ENCODE measurements around the gene ZBTB20.

ZBTB20 gene

DNA sequence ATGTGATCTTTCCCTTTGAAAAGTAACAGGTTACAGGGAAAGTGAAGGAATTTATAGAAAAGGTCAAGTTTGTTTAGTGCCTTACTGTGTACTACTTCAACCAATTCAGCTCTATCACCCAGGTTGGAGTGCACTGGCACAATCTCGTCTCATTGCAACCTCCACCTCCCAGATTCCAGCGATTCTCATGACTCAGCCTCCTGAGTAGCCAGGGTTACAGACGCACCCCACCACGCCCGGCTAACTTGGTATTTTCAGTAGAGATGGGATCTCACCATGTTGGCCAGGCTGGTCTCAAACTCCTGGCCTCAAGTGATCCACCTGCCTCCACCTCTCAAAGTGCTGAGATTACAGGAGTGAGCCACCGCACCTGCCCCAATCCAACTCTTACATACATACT, 279.7 kb downstream of the ZBTB20 start:
- no peak for DNase-seq

- DNase-seq = no peak
Observed at GRCh38 chr3:114866430-114866829, 280.7 kb downstream of the ZBTB20 start.

DNA sequence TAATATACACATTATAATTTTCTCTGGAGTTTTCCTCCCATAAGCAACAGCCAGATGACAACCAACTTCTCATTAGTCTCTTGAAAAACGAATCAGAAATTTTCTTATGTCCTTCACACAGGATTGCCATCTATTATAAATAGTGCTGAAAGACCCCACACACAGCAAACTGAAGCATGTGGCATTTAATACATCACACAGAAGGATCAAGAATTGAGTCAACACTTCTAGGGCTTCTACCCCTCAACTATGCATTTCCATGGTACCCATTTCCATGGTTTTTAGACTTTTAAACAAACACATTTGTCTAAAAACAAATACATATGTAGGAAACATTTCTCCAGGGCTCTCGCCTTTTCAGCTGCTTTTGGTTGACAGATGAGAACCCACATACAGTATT, 282.1 kb downstream of the ZBTB20 start:
- no peak for DNase-seq

- no peak for DNase-seq
Observed at GRCh38 chr3:114863848-114864247, 283.2 kb downstream of the ZBTB20 start.

DNA sequence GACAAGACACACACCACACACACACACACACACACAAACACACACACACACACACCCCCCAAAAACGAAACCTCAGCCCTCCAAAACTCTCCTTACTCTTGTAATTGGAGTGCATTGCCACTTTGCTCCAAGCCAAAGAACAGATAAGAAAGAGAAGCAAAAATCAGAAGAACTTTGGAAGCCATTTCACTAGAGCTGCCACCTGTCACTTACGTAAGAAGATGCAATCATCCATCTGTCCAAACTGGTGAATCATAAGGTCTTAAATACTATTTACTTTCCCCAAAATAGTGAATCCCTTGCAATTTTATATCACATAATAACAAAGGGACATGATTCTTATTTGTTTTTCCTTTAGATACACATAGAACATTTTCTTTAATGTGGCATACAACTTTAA, 285.4 kb downstream of the ZBTB20 start:
- no peak for DNase-seq

DNA sequence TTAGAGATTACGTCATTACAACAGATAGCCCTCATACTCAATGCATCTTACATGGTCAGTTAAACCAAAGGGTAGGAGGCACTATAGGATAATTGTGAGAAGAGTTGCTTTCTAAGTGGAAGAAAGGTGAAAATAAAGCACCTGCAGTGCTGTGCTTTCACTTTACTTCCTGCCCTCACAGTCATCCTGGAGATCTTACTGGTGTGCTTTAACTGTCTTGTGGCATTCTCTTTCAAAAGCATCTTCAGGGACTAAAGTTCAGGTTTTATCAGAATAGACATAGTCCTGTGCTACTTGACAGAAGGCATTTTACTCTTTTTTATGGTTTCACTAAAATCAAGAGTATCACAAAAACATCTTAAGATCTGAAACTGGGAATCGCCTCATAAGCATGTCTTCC, 286.6 kb downstream of the ZBTB20 start:
- no peak for DNase-seq

GRCh38 chr3:114858329-114858728, 288.8 kb downstream of the ZBTB20 start:
- no peak for DNase-seq

- DNase-seq = no peak
Observed at GRCh38 chr3:114857299-114857701, 289.8 kb downstream of the ZBTB20 start.

DNA sequence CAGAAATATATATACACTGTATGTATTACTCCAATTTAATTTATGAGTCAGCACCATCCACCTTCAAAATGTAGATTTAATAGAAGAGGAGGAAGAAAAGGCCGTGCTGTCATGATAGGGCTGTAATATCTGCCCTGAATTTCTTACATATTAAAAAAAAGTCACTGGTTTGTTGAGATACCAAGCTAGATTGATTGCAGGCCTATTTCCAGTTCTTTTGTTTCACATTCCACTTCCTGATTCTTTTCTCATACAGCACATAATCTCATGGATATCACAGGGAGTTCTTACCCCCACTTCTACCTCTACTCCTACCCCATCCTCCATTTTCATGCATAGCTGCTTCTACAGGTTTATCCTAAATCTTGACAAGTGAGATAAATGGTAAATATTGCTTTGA, 290.3 kb downstream of the ZBTB20 start:
- no peak for DNase-seq

DNA sequence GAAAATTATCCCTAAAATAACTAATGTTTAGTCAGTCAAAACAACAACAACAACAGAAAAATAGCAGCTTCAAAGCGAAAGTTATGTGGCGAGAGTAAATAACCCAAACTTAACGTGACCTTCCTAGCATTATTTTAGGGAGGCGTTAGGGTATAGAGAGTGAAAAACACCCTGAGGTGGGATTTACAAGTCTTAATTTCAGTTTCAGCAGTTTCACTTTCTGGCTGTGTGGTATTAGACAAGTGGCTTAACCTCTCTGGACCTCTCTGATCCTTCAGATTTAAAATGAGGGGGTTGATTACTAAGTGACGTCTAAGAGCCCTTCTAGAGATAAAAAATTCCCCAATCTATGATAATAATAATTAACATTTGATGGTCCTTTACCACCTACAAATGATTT, 291.2 kb downstream of the ZBTB20 start:
- no peak for DNase-seq

GRCh38 chr3:114852966-114853365, 294.1 kb downstream of the ZBTB20 start:
- DNase-seq = no peak

DNA sequence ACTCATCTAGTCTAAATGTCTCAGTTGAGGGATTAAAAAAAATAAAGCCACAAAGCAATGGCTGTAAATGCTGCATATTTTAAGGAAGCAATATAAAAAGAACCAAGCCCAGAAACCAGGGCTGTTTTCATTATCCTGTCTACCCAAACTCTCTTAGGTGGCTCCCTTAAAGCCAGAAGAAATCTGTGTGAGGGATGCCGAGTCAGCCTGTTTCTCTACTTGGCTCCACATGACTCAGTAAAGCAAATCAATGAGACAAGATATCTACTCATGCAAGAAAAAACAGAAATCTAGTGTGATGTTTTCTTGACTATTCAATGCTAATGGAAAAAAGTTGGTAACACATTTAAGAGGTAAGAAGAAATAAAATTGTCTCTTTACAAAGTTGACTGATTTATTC, 296.2 kb downstream of the ZBTB20 start:
- no peak for DNase-seq

DNA sequence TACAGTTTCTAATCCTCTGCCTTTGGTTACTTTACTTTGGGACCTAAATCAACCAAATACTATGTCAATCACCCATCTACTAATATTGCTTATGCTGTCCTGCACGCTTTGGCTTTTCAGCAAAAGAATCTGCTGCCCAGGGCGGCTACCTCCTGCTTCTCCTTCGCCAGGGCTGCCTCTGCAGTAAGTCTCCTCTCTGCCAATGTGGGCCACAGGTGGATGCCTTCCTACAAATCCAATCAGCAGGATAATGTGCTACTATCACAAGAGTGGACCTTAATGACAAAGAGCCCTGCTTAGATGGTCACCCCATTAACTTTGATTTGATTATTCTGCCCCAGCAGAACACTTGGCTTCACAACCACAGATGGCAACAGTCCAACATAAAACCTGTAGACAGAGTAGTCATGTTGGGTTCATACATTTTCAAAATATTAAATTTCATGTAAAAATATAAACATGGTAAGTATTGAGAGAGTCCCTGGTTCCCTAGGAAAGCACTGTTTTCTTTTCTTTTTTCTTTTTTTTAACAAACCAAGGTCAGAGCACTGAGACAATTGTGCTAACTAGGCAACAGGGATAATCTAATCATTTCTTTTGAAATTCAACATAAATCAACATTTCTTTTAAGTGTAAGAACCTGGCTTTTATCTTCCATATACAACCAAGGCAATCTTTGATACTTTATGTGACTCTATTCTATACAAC, 298.3 kb downstream of the ZBTB20 start:
- DNase-seq = no peak

DNA sequence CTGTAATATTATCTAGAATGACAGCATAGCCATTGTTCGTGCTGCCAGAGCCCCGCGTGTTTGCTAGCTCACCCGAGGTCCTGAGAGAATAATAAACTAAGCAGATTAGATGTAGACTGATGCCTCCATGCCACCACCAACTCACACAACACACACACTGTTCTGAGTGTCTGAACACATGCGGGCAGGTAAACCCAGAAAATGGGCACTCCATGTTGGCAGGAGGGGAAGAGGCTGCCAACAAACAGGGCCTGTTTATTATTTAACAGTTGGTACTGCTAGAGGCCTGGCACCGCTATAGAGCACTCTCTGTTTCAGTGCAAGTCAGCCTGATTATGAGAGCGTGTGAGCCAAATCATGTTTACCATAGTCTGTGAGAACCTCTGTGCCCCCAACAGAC, 299.0 kb downstream of the ZBTB20 start:
- DNase-seq = no peak

DNA sequence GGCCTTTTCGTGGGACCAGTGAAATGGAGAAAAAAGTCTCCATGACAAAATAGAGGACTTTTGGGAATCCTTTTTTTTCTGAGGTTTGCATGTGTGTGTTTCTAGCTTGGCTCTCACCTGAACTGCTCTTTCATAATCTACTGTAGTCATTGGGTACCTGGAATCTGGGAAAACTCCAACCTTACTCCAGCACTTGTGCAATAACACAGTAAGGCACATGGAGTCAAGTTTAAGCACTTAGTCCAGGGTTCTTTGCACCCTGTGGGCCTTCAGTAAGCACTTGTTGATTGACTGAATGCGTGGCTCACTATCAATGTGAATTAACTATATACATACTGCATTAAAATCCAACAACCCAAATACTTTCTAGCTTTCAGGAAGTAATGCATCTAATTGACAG, 299.5 kb downstream of the ZBTB20 start:
- DNase-seq = no peak

DNA sequence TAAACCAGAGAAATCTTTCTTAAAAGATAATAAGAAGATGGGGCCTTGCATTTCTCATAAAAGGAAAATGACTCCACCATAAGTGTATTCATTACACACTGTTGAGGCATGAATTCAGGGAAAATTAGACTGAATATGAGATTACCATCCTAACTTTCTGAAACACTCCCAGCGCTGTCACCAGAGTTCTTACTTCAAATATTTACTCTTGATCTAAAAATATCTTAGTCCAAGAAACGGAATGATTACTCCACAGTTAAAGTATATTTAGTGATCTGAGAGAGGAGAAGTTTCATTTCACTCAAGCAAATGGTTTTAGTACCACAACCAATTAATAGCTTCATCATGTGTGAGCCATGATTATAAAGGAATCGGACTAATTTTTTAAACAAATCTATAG, 300.3 kb downstream of the ZBTB20 start:
- no peak for DNase-seq

GRCh38 chr3:114846252-114846651, 300.8 kb downstream of the ZBTB20 start:
- DNase-seq = no peak

- DNase-seq = no peak
Observed at GRCh38 chr3:114841515-114841914, 305.6 kb downstream of the ZBTB20 start.

DNA sequence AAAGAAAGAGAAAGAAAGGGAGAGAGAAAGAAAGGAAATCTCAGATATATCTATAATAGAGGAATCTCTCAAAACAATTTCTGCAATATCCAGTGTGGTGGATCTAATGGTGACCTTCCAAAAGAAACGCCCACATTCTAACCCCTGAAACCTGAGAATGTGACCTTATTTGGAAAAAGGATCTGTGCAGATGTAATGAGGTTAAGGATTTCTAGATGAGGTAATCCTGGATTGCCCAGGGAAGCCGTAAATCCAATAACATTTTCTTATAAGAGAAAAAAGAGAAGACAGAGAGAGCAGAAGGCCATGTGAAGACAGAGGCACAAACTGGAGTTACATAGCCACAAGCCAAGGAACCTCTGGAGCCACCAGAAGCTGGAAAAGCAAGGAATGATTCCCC, 307.6 kb downstream of the ZBTB20 start:
- DNase-seq = no peak

DNA sequence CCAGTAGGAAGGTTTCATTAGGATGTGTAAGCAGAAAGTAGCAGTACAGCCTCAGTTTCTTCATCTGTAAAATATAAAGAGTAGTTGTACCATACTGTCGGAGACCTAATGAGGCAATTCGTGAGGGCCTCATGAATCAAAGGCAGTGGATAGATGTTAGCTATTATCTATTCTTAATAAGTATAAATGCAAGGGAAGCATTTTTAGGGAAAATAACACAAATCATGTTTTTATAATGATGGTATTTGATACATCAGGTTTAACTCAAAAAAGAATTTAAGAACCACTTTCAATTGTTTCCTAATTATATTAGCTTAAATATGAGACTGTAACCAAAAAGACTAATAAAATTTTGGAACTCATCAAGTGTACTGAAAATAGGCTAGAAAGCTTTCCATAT, 309.1 kb downstream of the ZBTB20 start:
- DNase-seq = no peak

- DNase-seq = no peak
Observed at GRCh38 chr3:114834175-114834940, 312.7 kb downstream of the ZBTB20 start.

- DNase-seq = no peak
Observed at GRCh38 chr3:114831861-114832260, 315.2 kb downstream of the ZBTB20 start.

DNA sequence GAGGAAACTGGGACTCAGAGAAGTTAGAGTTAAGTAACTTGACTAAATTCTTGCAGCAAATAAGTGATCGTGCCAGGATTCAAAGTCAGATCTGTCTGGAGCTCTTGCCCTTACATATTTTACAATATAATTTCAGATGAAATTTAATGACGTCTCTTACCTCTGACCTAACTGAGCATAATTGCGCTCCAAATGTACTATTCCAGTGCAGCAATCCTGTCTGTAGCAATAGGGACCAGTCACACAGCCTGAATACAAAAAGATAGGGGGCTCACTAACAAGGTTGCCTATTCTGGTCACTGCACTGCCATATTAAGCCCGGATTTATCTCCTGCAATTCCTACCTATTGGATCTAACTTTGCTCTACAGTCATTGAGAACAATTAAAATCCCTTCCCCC, 316.4 kb downstream of the ZBTB20 start:
- DNase-seq = no peak

GRCh38 chr3:114829783-114830182, 317.3 kb downstream of the ZBTB20 start:
- DNase-seq = no peak

- peak; percentile 38 to 56 for DNase-seq
Observed at GRCh38 chr3:114827495-114827894, 319.6 kb downstream of the ZBTB20 start.
